K562 (cell line): Measurements from ENCODE around the gene BRAP. TPM values are rescaled to one million over a fixed set of nuclear protein-coding genes. Genes with fewer than 3 reads are reported as not detected.

ENCODE experiments used
- ATAC-seq: fragments of 200-7000 bp; cut with Tn5 transposase; 3 replicates; pipeline ENCODE4 v1.9.1; 2020; ENCODE audit warnings: moderate library complexity
- BruUV-seq: library from RNA; stranded (reverse); fragments of 400-500 nt; replicated peaks from 2 replicates; lab custom pipeline; 2021; lab: Mats Ljungman, UMichigan
- CTCF ChIA-PET: fragments of 300-600 bp; formaldehyde crosslinking; extraction: SDS; loops from one replicate; lab custom pipeline; 2021; ENCODE audit warnings: low intra/inter-chr PET ratio; lab: Yijun Ruan, JAX
- POLR2A ChIA-PET: fragments of 300-600, 350-650 bp; sonication (Branson Sonifier 250); formaldehyde crosslinking; extraction: SDS; loops from one replicate; lab custom pipeline; 2021; ENCODE audit warnings: antibody characterized with exemption, inconsistent platforms; lab: Yijun Ruan, JAX
- DNase-seq, 4 experiments: peaks; one replicate each; pipeline versions ENCODE4 v3.0.0 to v3.0.0-alpha.2; 2011 to 2018; ENCODE audit warnings: low spot score in 3 of 4, mixed read lengths in 3 of 4; ENCODE audit errors: extremely low read depth in 1 of 4
- FAIRE-seq: peaks from 2 replicates; lab custom pipeline; 2011; peaks lifted over from hg19 to GRCh38; lab: Jason Lieb, UNC
- H2AFZ ChIP-seq: 2 replicates; pipeline ENCODE4 v1.6.0; 2011; ENCODE audit warnings: low read depth, low read length, control low read depth, inconsistent platforms
- H3K27ac ChIP-seq: fragments of 200-600 bp; 3 replicates; pipeline ENCODE4 v1.8.0; 2011; ENCODE audit warnings: low read depth, mild to moderate bottlenecking, control low read depth, inconsistent platforms, low read length, moderate library complexity, mixed read lengths; ENCODE audit errors: extremely low read depth
- H3K27me3 ChIP-seq, 2 experiments: fragments of 300-600 bp in 1 of 2; 2 replicates in 1 of 2; 3 replicates in 1 of 2; pipeline versions ENCODE4 v1.6.0 to v1.8.0; 2011; ENCODE audit warnings: inconsistent platforms in 2 of 2, low read length in 2 of 2, mild to moderate bottlenecking in 1 of 2, mixed read lengths in 1 of 2, moderate library complexity in 1 of 2; ENCODE audit not compliant: control insufficient read depth in 2 of 2, insufficient read depth in 2 of 2
- H3K36me3 ChIP-seq: fragments of 300-600 bp; 3 replicates; pipeline ENCODE4 v1.8.0; 2011; ENCODE audit warnings: mild to moderate bottlenecking, low read length, inconsistent platforms; ENCODE audit not compliant: control insufficient read depth, insufficient read depth
- H3K4me1 ChIP-seq, 2 experiments: fragments of 200-600 bp in 1 of 2; replicated peaks in 1 of 2; 2 replicates in 1 of 2; 3 replicates in 1 of 2; pipeline versions ENCODE4 v1.5.1 to v1.8.0; 2011; ENCODE audit warnings: inconsistent platforms in 2 of 2, low read length in 2 of 2, mild to moderate bottlenecking in 1 of 2, mixed read lengths in 1 of 2, moderate library complexity in 1 of 2; ENCODE audit not compliant: control insufficient read depth in 2 of 2, insufficient read depth in 2 of 2
- H3K4me2 ChIP-seq: 2 replicates; pipeline ENCODE4 v1.6.1; 2011; ENCODE audit warnings: low read length, control low read depth, inconsistent platforms, mixed read lengths; ENCODE audit not compliant: insufficient read depth
- H3K4me3 ChIP-seq: fragments of 200-600 bp; sonication (generic), shearing (Covaris generic); 2 replicates; pipeline ENCODE4 v1.5.1; 2016; ENCODE audit warnings: control low read depth, inconsistent platforms
- H3K79me2 ChIP-seq: fragments of 200-600 bp; 3 replicates; pipeline ENCODE4 v1.8.0; 2011; ENCODE audit warnings: low read length, inconsistent platforms; ENCODE audit not compliant: control insufficient read depth, insufficient read depth
- H3K9ac ChIP-seq, 2 experiments: 2 replicates each; pipeline versions ENCODE4 v1.6.0 to v1.6.1; 2011; ENCODE audit warnings: low read depth in 2 of 2, low read length in 2 of 2, control low read depth in 1 of 2, inconsistent platforms in 1 of 2, mild to moderate bottlenecking in 1 of 2, mixed read lengths in 1 of 2; ENCODE audit not compliant: insufficient read depth in 1 of 2
- H3K9me1 ChIP-seq: one replicate; pipeline ENCODE4 v1.6.0; 2011; ENCODE audit warnings: inconsistent platforms, mild to moderate bottlenecking, low read length, moderate library complexity; ENCODE audit not compliant: control insufficient read depth, insufficient read depth
- H3K9me3 ChIP-seq: replicated peaks from 2 replicates; pipeline ENCODE4 v1.5.1; 2011; ENCODE audit warnings: low read depth, low read length, inconsistent platforms; ENCODE audit not compliant: control insufficient read depth, insufficient read depth
- H4K20me1 ChIP-seq: replicated peaks from 2 replicates; pipeline ENCODE4 v1.6.1; 2011; ENCODE audit warnings: low read length, inconsistent platforms, mixed read lengths; ENCODE audit not compliant: control insufficient read depth, insufficient read depth
- ATF1 ChIP-seq, 2 experiments: fragments of 450-650 bp in 1 of 2; IDR thresholded peaks; 2 replicates each; pipeline ENCODE4 v1.6.1; 2016; ENCODE audit warnings: missing compliant biosample characterization in 1 of 2, missing genetic modification characterization in 1 of 2
- GTF2A2 ChIP-seq: IDR thresholded peaks from 2 replicates; pipeline ENCODE4 v1.6.1; 2016; ENCODE audit warnings: mild to moderate bottlenecking, missing genetic modification characterization, missing compliant biosample characterization
- GTF2E2 ChIP-seq: fragments of 200-800 bp; sonication (Bioruptor generic); IDR thresholded peaks from 2 replicates; pipeline ENCODE4 v1.6.1; 2016; ENCODE audit warnings: missing genetic modification characterization, missing compliant biosample characterization
- HDAC1 ChIP-seq, 2 experiments: fragments of 450-650 bp; IDR thresholded peaks; 2 replicates each; pipeline ENCODE4 v1.6.1; 2016 to 2017; ENCODE audit warnings: inconsistent platforms in 1 of 2, mild to moderate bottlenecking in 1 of 2, moderate library complexity in 1 of 2
- KLF16 ChIP-seq: IDR thresholded peaks from 2 replicates; pipeline ENCODE4 v1.6.1; 2016; ENCODE audit warnings: antibody characterized with exemption
- PML ChIP-seq: IDR thresholded peaks from 2 replicates; pipeline ENCODE4 v1.6.1; 2012; ENCODE audit warnings: low read length, inconsistent platforms
- POLR2B ChIP-seq: fragments of 450-650 bp; IDR thresholded peaks from 2 replicates; pipeline ENCODE4 v1.6.1; 2018; ENCODE audit warnings: low read depth; ENCODE audit not compliant: partially characterized antibody
- RBFOX2 ChIP-seq: fragments of 200-400 bp; formaldehyde crosslinking; IDR thresholded peaks from 2 replicates; pipeline ENCODE4 v1.6.1; 2017; ENCODE audit warnings: low read depth, mild to moderate bottlenecking, low read length, moderate library complexity
- ZKSCAN8 ChIP-seq: fragments of 200-800 bp; sonication (Bioruptor generic); IDR thresholded peaks from 2 replicates; pipeline ENCODE4 v1.6.1; 2016; ENCODE audit warnings: missing genetic modification characterization, missing compliant biosample characterization
- ZNF717 ChIP-seq: fragments of 250-450 bp; sonication (Bioruptor Pico); IDR thresholded peaks from 2 replicates; pipeline ENCODE4 v1.5.0; 2021
- WGBS: fragments of 100-300 bp; shearing (Covaris generic); methylation state at CpG from one replicate; pipeline ENCODE4 v1.1.6; 2016; ENCODE audit warnings: low coverage, mixed read lengths; ENCODE audit not compliant: insufficient coverage; ENCODE audit errors: missing lambda C conversion rate; 5-methylcytosine and 5-hydroxymethylcytosine counted together
- in situ Hi-C: fragments of 300-500 bp; cut with MboI; formaldehyde crosslinking; loops from 4 replicates; pipeline ENCODE4 v1.15.0; 2018; ENCODE audit warnings: inconsistent platforms, mixed read lengths
- intact Hi-C: fragments of 100-400 bp; cut with micrococcal nuclease; formaldehyde crosslinking; loops from 2 replicates; pipeline ENCODE4 v1.14.2; 2022
- polyA plus RNA-seq, 8 experiments: library from polyadenylated mRNA; depleted of rRNA in 4 of 8; stranded (reverse) in 5 of 8; unstranded in 3 of 8; fragments of >200 nt; fragmentation: Nextera tagmentation in 2 of 8; fragmentation: Illumina TruSeq in 1 of 8; extraction: Ambion mirVana in 2 of 8; extraction: Trizol in 1 of 8; gene quantifications; 2 replicates each; pipeline versions ENCODE4 v1.2.1 to v1.2.3, GENCODE V29; 2011 to 2014; ENCODE audit warnings: inconsistent platforms in 1 of 8, missing spikeins in 1 of 8
- total RNA-seq, 7 experiments: library from RNA; depleted of rRNA in 6 of 7; stranded (reverse); fragments of >200 nt in 6 of 7; fragmentation: Illumina TruSeq in 2 of 7; extraction: Trizol in 2 of 7; gene quantifications; 2 replicates each; pipeline versions ENCODE4 v1.2.1 to v1.2.3, GENCODE V29; 2011 to 2021; ENCODE audit warnings: low replicate concordance in 1 of 7
- TF ChIP-seq, protein P1 (sequence below): fragments of 450-650 bp; IDR thresholded peaks from 2 replicates; pipeline ENCODE4 v1.6.1; 2016; ENCODE audit warnings: mild to moderate bottlenecking, moderate library complexity

Gene BRAP
- total and polyA plus RNA-seq, 9 of the 15 experiments (the other 6 are each of a cell fraction or from before 2014, with no cell fraction given), result 2.2 to 32.6 (median 27.5) TPM

GRCh38 chr12:111636209-111636945, 49.4 kb downstream of the BRAP start:
- DNase-seq, result peak; percentile 66 to 90 (median 74)
- peak; percentile 87 for ATAC-seq
- Histone ChIP-seq H2AFZ (peak overlapping the region; percentile 85), H3K4me3 (peak overlapping the region; percentile 10; the same call in 1 of the 2 replicates), H3K79me2 (no peaks in the 10 kb centered on the region; the same call in 2 of the 3 replicates), H3K9me3 (no peaks in the 10 kb centered on the region), H4K20me1 (no peaks in the 10 kb centered on the region), H3K27me3 (no peaks in the 10 kb centered on the region), H3K27ac (peak overlapping the region; percentile 94), H3K9me1 (no peaks in the 10 kb centered on the region), H3K9ac (peak overlapping the region; percentile 84 to 90), H3K4me1 (peaks cover 35 to 36% of the 10 kb centered on the region in 2 experiments), H3K36me3 (peaks cover 6% of the 10 kb centered on the region; the same call in 1 of the 3 replicates), H3K4me2 (peak overlapping the region; percentile 87)
- peak; percentile 89 for FAIRE-seq
- BruUV-seq, result no TSS peak
- intact Hi-C loops (loop anchor here (1.0 kb wide), 1 partner anchor 37 kb away; the partner anchor contains the start of gene ATXN2), in situ Hi-C loops (no loop called here)
- WGBS, result 4% methylated on average over 19 of the region's 19 CpGs
- ChIA-PET CTCF (no interaction called here), POLR2A (interaction anchor here (0.6 to 1.5 kb wide), 11 partner anchors 8 to 738 kb away, joined by 3 to 5 read pairs (median 3); no protein-coding TSS in a partner anchor)
- TF ChIP-seq, protein P1, sequence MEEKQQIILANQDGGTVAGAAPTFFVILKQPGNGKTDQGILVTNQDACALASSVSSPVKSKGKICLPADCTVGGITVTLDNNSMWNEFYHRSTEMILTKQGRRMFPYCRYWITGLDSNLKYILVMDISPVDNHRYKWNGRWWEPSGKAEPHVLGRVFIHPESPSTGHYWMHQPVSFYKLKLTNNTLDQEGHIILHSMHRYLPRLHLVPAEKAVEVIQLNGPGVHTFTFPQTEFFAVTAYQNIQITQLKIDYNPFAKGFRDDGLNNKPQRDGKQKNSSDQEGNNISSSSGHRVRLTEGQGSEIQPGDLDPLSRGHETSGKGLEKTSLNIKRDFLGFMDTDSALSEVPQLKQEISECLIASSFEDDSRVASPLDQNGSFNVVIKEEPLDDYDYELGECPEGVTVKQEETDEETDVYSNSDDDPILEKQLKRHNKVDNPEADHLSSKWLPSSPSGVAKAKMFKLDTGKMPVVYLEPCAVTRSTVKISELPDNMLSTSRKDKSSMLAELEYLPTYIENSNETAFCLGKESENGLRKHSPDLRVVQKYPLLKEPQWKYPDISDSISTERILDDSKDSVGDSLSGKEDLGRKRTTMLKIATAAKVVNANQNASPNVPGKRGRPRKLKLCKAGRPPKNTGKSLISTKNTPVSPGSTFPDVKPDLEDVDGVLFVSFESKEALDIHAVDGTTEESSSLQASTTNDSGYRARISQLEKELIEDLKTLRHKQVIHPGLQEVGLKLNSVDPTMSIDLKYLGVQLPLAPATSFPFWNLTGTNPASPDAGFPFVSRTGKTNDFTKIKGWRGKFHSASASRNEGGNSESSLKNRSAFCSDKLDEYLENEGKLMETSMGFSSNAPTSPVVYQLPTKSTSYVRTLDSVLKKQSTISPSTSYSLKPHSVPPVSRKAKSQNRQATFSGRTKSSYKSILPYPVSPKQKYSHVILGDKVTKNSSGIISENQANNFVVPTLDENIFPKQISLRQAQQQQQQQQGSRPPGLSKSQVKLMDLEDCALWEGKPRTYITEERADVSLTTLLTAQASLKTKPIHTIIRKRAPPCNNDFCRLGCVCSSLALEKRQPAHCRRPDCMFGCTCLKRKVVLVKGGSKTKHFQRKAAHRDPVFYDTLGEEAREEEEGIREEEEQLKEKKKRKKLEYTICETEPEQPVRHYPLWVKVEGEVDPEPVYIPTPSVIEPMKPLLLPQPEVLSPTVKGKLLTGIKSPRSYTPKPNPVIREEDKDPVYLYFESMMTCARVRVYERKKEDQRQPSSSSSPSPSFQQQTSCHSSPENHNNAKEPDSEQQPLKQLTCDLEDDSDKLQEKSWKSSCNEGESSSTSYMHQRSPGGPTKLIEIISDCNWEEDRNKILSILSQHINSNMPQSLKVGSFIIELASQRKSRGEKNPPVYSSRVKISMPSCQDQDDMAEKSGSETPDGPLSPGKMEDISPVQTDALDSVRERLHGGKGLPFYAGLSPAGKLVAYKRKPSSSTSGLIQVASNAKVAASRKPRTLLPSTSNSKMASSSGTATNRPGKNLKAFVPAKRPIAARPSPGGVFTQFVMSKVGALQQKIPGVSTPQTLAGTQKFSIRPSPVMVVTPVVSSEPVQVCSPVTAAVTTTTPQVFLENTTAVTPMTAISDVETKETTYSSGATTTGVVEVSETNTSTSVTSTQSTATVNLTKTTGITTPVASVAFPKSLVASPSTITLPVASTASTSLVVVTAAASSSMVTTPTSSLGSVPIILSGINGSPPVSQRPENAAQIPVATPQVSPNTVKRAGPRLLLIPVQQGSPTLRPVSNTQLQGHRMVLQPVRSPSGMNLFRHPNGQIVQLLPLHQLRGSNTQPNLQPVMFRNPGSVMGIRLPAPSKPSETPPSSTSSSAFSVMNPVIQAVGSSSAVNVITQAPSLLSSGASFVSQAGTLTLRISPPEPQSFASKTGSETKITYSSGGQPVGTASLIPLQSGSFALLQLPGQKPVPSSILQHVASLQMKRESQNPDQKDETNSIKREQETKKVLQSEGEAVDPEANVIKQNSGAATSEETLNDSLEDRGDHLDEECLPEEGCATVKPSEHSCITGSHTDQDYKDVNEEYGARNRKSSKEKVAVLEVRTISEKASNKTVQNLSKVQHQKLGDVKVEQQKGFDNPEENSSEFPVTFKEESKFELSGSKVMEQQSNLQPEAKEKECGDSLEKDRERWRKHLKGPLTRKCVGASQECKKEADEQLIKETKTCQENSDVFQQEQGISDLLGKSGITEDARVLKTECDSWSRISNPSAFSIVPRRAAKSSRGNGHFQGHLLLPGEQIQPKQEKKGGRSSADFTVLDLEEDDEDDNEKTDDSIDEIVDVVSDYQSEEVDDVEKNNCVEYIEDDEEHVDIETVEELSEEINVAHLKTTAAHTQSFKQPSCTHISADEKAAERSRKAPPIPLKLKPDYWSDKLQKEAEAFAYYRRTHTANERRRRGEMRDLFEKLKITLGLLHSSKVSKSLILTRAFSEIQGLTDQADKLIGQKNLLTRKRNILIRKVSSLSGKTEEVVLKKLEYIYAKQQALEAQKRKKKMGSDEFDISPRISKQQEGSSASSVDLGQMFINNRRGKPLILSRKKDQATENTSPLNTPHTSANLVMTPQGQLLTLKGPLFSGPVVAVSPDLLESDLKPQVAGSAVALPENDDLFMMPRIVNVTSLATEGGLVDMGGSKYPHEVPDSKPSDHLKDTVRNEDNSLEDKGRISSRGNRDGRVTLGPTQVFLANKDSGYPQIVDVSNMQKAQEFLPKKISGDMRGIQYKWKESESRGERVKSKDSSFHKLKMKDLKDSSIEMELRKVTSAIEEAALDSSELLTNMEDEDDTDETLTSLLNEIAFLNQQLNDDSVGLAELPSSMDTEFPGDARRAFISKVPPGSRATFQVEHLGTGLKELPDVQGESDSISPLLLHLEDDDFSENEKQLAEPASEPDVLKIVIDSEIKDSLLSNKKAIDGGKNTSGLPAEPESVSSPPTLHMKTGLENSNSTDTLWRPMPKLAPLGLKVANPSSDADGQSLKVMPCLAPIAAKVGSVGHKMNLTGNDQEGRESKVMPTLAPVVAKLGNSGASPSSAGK, result peak; percentile 86
- TF ChIP-seq PML, result peak; percentile 74
- peak; percentile 69 for TF ChIP-seq RBFOX2
- TF ChIP-seq ZNF717, result no peak
- TF ChIP-seq POLR2B, result no peak
- no peak for TF ChIP-seq GTF2A2 (tag)
- no peak for TF ChIP-seq ATF1 (CRISPR knock-in tag; IDR thresholded peaks at IDR 0.05)
- TF ChIP-seq ATF1 (tag; IDR thresholded peaks at IDR 0.05), result 0 out of 2 replicates have a peak, but pooled peaks have one; percentile 17
- TF ChIP-seq ZKSCAN8 (CRISPR knock-in tag), result peak; percentile 85; the same call in 1 of the 2 replicates
- no peak for TF ChIP-seq GTF2E2 (tag)
- peak; percentile 83 for TF ChIP-seq KLF16
- peak in 1 of 2 experiments; percentile 55; a peak in 1 of 4 replicates for TF ChIP-seq HDAC1 (IDR thresholded peaks at IDR 0.05)
